GM18858 (cell line): ENCODE data around the gene TMEM200C.

Experiments
- ATAC-seq: cut with Tn5 transposase; IDR thresholded peaks from one replicate; pipeline ENCODE4 v1.9.1; 2021; ENCODE audit not compliant: unreplicated experiment

TMEM200C gene

DNA sequence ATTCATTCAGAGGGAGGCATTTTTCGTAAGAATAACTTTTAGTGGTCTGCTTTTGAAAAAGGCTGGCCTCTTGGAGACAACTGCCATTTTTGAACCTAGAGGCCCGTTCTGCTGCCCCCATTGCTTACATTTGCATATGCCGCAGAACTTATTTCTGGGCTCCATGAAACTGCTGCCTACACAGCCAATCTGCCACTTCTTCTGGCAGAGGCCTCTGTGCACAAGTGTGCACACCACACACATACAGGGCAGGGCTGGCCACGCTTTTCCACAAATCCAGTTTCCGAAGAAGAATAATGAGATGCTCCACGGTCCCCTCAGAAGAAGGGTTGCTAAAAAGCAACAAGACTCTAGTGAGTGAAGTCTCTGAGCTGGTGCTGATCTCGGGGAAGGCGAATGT, 56.2 kb downstream of the TMEM200C start:
- no peak for ATAC-seq
